HEK293 (cell line): ENCODE data around the gene TOMM34.

Experiments used
- CTCF ChIA-PET: fragments of 350-600 bp; formaldehyde crosslinking; extraction: SDS; loops from one replicate; lab custom pipeline; 2021; ENCODE audit warnings: antibody characterized with exemption; lab: Yijun Ruan, JAX
- POLR2A ChIA-PET: fragments of 300-600 bp; formaldehyde crosslinking; extraction: SDS; loops from one replicate; lab custom pipeline; 2020; ENCODE audit warnings: antibody characterized with exemption, inconsistent platforms; lab: Yijun Ruan, JAX
- H3K27ac ChIP-seq: fragments of 200-500 bp; sonication (Bioruptor generic); 2 replicates; pipeline ENCODE4 v1.5.1; 2014; ENCODE audit warnings: low read depth, low read length, control low read depth, inconsistent platforms; ENCODE audit errors: extremely low read depth
- H3K36me3 ChIP-seq, 2 experiments: fragments of 200-500 bp in 1 of 2; sonication (Bioruptor generic) in 1 of 2; 1 replicate in 1 of 2; 2 replicates in 1 of 2; pipeline ENCODE4 v1.5.1; 2014 to 2017; ENCODE audit warnings: inconsistent platforms in 2 of 2, low read length in 2 of 2; ENCODE audit not compliant: control insufficient read depth in 2 of 2, insufficient read depth in 1 of 2
- H3K4me1 ChIP-seq: fragments of 200-500 bp; sonication (Bioruptor generic); 2 replicates; pipeline ENCODE4 v1.5.1; 2014; ENCODE audit warnings: mild to moderate bottlenecking, low read length, inconsistent platforms; ENCODE audit not compliant: control insufficient read depth, insufficient read depth
- H3K4me3 ChIP-seq: 2 replicates; pipeline ENCODE4 v1.5.1; 2011; ENCODE audit warnings: low read depth, mild to moderate bottlenecking, control low read depth, low read length, moderate library complexity
- H3K9me3 ChIP-seq: fragments of 200-500 bp; sonication (Bioruptor generic); 2 replicates; pipeline ENCODE4 v1.5.1; 2014; ENCODE audit warnings: low read depth, low read length, inconsistent platforms; ENCODE audit not compliant: control insufficient read depth, insufficient read depth
- GFI1B ChIP-seq: fragments of 450-650 bp; formaldehyde crosslinking; IDR thresholded peaks from 2 replicates; pipeline ENCODE4 v1.5.1; 2016; ENCODE audit warnings: missing biosample characterization, missing genetic modification characterization
- IKZF3 ChIP-seq: fragments of 450-650 bp; IDR thresholded peaks from 2 replicates; pipeline ENCODE4 v1.5.0; 2018; ENCODE audit warnings: missing biosample characterization, mild to moderate bottlenecking, missing genetic modification characterization, moderate library complexity
- KLF17 ChIP-seq: fragments of 450-650 bp; formaldehyde crosslinking; IDR thresholded peaks from 2 replicates; pipeline ENCODE4 v1.5.1; 2016; ENCODE audit warnings: missing biosample characterization, missing genetic modification characterization
- PRDM2 ChIP-seq: fragments of 450-650 bp; formaldehyde crosslinking; IDR thresholded peaks from 2 replicates; pipeline ENCODE4 v1.5.1; 2016; ENCODE audit warnings: missing biosample characterization, missing genetic modification characterization, borderline replicate concordance
- ZBTB10 ChIP-seq: fragments of 450-650 bp; formaldehyde crosslinking; IDR thresholded peaks from 2 replicates; pipeline ENCODE4 v1.5.1; 2016; ENCODE audit warnings: missing biosample characterization, missing genetic modification characterization
- ZBTB44 ChIP-seq: fragments of 450-650 bp; IDR thresholded peaks from 2 replicates; pipeline ENCODE4 v1.5.1; 2018; ENCODE audit warnings: missing biosample characterization, mild to moderate bottlenecking, missing genetic modification characterization
- ZNF211 ChIP-seq: fragments of 450-650 bp; formaldehyde crosslinking; IDR thresholded peaks from 2 replicates; pipeline ENCODE4 v1.5.1; 2016; ENCODE audit warnings: low read depth, missing biosample characterization, missing genetic modification characterization
- ZNF350 ChIP-seq: fragments of 450-650 bp; formaldehyde crosslinking; IDR thresholded peaks from 2 replicates; pipeline ENCODE4 v1.5.0; 2017; ENCODE audit warnings: missing biosample characterization, mild to moderate bottlenecking, missing genetic modification characterization
- ZNF426 ChIP-seq: fragments of 450-650 bp; formaldehyde crosslinking; IDR thresholded peaks from 2 replicates; pipeline ENCODE4 v1.5.1; 2017; ENCODE audit warnings: missing biosample characterization, missing genetic modification characterization, mild to moderate bottlenecking, inconsistent platforms, moderate library complexity
- ZNF514 ChIP-seq: fragments of 450-650 bp; formaldehyde crosslinking; IDR thresholded peaks from 2 replicates; pipeline ENCODE4 v1.5.1; 2016; ENCODE audit warnings: missing biosample characterization, missing genetic modification characterization
- ZNF555 ChIP-seq: fragments of 450-650 bp; formaldehyde crosslinking; conservative IDR thresholded peaks from 2 replicates; pipeline ENCODE4 v1.5.1; 2017; ENCODE audit warnings: missing biosample characterization, mild to moderate bottlenecking, missing genetic modification characterization, inconsistent platforms
- ZNF558 ChIP-seq: fragments of 450-650 bp; formaldehyde crosslinking; IDR thresholded peaks from 2 replicates; pipeline ENCODE4 v1.5.1; 2016; ENCODE audit warnings: missing biosample characterization, missing genetic modification characterization
- ZNF626 ChIP-seq: fragments of 450-650 bp; sonication (Bioruptor Pico); formaldehyde crosslinking; IDR thresholded peaks from 2 replicates; pipeline ENCODE4 v1.5.1; 2018; ENCODE audit warnings: missing biosample characterization, missing genetic modification characterization, inconsistent platforms
- ZNF692 ChIP-seq: fragments of 450-650 bp; formaldehyde crosslinking; IDR thresholded peaks from 2 replicates; pipeline ENCODE4 v1.5.1; 2016; ENCODE audit warnings: missing biosample characterization, missing genetic modification characterization
- ZNF792 ChIP-seq: fragments of 450-650 bp; formaldehyde crosslinking; IDR thresholded peaks from 2 replicates; pipeline ENCODE4 v1.5.1; 2016; ENCODE audit warnings: missing biosample characterization, missing genetic modification characterization

Gene TOMM34

GRCh38 chr20:44914924-44915323 is 45.3 kb downstream of the TOMM34 start:
- CTCF ChIA-PET = no interaction called here

More at GRCh38 chr20:44914924-44915323, 45.3 kb downstream of the TOMM34 start:
- no peak overlapping the region for H3K4me3 ChIP-seq
- H3K27ac ChIP-seq = no peak overlapping the region
- TF ChIP-seq ZNF692 (tag by site-specific recombination) = no peak
- no peak for TF ChIP-seq ZNF514 (tag by site-specific recombination)
- no peak for TF ChIP-seq KLF17 (tag by site-specific recombination)
- TF ChIP-seq GFI1B (tag by site-specific recombination) = no peak
- TF ChIP-seq ZNF555 (tag by site-specific recombination) = no peak
- no peak for TF ChIP-seq ZNF426 (tag by site-specific recombination)
- no peak for TF ChIP-seq IKZF3 (tag by site-specific recombination)
- no peak for TF ChIP-seq ZBTB10
- TF ChIP-seq ZNF350 = no peak
- TF ChIP-seq ZNF626 (tag by site-specific recombination) = no peak
- no peak for TF ChIP-seq PRDM2 (tag by site-specific recombination)
- TF ChIP-seq ZNF792 (tag by site-specific recombination) = no peak
- no peak for TF ChIP-seq ZNF211 (tag by site-specific recombination)
- no peak for TF ChIP-seq ZBTB44
- TF ChIP-seq ZNF558 (tag by site-specific recombination) = no peak
- H3K36me3 ChIP-seq = peaks cover 4 to 75% of the 10 kb centered on the region in 2 experiments; a peak in 2 of 3 replicates
- H3K4me1 ChIP-seq = no peaks in the 10 kb centered on the region
- POLR2A ChIA-PET = no interaction called here
- H3K9me3 ChIP-seq = no peaks in the 10 kb centered on the region
